Breast epithelium (tissue), 3 donors: Measurements from ENCODE around the gene RAB13.
"Not testable (repeated sequence)": the region's sequence is repeated elsewhere in the genome, so short reads cannot be mapped to it uniquely, and the experiment has no call there.

ENCODE experiments used
- POLR2A ChIP-seq: fragments of 450-650 bp; IDR thresholded peaks from one replicate; pipeline ENCODE4 v1.6.1; 2016; ENCODE audit warnings: antibody characterized with exemption, mild to moderate bottlenecking, moderate library complexity
- POLR2AphosphoS5 ChIP-seq, 3 donors: sonication (generic); formaldehyde crosslinking; IDR thresholded peaks; one replicate each; pipeline ENCODE4 v1.6.1; 2017; ENCODE audit warnings: antibody characterized with exemption in 3 of 3
- TF ChIP-seq, protein P1 (sequence below), 3 donors: fragments of 450-650 bp; IDR thresholded peaks; one replicate each; pipeline ENCODE4 v1.5.1; 2016 to 2017; ENCODE audit warnings: antibody characterized with exemption in 3 of 3, mild to moderate bottlenecking in 3 of 3, moderate library complexity in 3 of 3

DNA sequence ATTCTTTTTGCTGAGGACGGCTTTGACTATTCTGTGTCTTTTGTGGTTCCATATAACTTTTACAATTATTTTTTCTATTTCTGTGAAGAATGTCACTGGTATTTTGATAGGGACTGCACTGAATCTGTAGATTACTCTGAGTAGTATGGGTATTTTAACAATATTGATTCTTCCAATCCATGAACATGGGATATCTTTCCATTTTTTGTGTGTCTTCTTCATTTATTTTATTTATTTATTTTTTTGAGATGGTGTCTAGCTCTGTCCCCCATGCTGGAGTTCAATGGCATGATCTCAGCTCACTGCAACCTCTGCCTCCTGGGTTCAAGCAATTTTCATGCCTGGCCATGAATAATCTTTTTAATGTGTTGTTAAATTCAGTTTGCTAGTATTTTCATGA, 47.6 kb upstream of the RAB13 start:
- TF ChIP-seq, protein P1, sequence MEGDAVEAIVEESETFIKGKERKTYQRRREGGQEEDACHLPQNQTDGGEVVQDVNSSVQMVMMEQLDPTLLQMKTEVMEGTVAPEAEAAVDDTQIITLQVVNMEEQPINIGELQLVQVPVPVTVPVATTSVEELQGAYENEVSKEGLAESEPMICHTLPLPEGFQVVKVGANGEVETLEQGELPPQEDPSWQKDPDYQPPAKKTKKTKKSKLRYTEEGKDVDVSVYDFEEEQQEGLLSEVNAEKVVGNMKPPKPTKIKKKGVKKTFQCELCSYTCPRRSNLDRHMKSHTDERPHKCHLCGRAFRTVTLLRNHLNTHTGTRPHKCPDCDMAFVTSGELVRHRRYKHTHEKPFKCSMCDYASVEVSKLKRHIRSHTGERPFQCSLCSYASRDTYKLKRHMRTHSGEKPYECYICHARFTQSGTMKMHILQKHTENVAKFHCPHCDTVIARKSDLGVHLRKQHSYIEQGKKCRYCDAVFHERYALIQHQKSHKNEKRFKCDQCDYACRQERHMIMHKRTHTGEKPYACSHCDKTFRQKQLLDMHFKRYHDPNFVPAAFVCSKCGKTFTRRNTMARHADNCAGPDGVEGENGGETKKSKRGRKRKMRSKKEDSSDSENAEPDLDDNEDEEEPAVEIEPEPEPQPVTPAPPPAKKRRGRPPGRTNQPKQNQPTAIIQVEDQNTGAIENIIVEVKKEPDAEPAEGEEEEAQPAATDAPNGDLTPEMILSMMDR (IDR thresholded peaks at IDR 0.05) = not testable (repeated sequence)
- TF ChIP-seq POLR2A; POLR2AphosphoS5 (IDR thresholded peaks at IDR 0.05): not testable (repeated sequence)
